Stimulated activated CD4-positive, alpha-beta T cell treated with anti-CD3 and anti-CD28 coated beads, TNF-alpha, amount 100 ng/mL, for 24 hours (primary cell): ENCODE measurements around the gene ROPN1.
"Not testable (repeated sequence)": the region's sequence is repeated elsewhere in the genome, so short reads cannot be mapped to it uniquely, and the experiment has no call there.

Experiments
- DNase-seq, 3 experiments: peaks; one replicate each; pipeline ENCODE4 v3.0.0-alpha.2; 2020; ENCODE audit warnings: low read depth in 3 of 3

The ROPN1 gene

DNA sequence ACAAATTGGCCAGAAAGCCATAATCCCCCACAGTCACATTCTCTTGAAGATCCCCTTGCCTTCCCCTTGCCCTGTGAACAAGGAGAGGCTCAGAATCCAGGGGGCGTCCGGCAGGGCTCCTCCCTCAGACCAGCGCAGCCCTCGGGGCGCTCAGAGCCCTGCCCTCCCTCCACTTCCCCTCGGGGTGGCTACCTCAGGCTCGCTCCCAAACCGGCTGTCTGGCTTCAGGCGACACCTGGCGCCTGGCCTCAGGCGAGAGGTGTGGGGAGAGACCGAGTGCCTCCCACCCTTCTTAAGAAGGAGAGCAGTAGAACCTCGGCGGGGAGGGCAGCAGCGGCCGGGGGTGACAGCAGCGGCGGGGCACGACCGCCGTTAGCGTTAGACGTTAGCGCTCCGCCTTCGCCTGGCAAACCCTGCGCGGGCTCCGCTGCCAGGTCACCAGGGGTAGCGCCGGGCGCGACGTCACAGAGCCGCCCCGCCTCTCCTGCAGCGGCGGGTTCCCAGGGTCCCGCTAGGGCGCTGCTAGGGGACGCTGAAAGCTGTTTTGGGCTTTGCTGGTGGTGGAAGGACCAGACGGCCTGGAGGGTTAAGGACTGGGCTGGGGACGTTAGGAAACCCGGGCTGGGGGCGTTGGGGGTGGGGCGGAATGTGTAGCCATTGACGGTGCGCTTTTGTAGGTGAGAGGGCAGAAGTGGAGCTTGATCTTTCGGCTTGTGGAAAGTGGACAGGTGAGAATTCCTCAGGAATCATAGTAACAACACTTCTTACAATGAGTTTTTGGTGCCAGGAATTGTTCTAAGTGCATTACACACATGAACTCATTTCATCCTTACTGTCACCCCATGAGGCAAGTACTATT is at the start of gene ROPN1:
ROPN1 (minus strand) TSS at position 395 of the 859 bp plus-strand sequence. CDS start 11,643 bp downstream, outside the sequence.
- not testable (repeated sequence) for DNase-seq

DNA sequence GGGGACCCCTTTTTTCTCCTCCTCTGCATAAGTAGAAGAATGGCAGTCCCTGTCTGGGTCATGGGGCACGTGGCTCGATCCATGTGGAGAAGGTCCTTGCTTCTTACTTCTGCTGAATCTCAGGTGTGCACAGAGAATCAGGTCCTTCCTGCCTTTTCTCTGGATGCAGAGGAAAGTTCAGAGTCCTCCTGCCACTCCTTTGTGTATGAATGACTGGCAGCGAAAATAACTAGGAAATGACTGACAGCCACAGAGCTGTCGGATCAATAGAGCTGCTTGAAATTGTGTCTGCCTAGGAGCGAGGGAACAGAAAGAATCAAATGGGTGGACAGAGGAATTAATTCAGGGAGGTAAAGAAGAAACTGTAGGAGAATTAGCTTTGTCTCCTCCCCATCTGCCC is 49.6 kb upstream of the ROPN1 start:
- no peak for DNase-seq

DNA sequence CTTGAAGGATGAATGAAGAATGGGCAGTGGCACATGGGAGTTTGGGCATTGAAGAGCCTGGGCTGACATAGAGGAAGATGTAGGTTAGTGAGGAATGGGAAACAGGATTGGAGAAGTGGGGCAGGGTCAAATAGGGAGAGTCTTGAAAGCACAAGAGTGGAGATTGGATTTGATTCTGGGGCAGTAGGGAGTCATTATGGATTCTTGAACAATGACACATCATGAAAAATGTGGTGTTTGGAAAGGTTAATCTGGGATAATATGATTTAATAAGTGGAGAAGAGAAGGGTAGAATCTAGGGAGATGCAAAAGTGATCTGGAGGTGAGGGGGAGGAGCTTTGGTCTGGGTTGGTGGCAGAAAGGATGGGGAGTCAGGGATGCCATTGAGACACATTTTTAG is 45.4 kb upstream of the ROPN1 start:
- DNase-seq = no peak

DNA sequence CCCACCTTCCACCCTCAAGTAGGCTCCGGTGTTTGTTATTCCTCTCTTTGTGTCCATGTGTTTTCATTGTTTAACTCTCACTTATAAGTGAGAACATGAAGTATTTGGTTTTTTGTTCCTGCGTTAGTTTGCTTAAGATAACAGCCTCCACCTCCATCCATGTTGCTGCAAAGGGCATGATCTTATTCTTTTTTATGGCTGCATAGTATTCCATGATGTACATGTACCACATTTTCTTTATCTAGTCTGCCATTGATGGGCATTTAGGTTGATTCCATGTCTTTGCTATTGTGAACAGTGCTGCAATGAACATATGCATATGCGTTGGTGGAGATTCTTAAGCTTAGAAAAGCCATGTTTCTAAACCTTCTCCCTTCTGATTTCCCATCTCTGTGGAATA is 44.3 kb upstream of the ROPN1 start:
- DNase-seq = not testable (repeated sequence)

DNA sequence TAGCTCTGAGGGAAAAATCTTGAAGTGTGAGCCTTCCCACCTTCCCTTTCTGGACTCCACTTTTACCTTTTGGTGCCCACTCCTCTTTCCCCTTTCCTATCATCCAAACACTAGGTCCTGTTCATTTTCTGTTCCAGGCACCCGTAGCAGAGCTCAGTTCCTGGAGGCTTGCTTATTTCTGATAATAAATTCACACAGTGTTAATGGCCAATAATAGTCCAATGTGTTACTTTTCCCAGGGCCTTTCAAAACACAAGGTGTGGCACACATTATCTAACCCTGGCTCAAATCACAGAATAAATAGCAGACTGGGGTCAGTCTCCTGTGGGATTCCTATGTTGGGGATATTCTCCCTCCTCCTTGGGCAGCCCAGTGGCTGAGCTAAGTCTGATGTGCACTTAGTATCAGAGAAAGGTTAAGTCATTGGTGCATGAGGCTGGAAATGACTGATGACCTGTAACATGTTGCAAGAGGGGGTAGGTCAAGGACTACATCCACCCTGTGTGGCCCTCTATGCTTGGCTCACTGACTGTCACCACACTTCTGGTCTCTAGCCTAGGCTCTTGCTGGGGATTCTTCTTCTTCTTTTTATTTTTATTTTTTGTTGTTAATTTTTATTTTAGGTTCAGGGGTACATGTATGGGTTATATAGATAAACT is 43.7 kb upstream of the ROPN1 start:
- DNase-seq = no peak

DNA sequence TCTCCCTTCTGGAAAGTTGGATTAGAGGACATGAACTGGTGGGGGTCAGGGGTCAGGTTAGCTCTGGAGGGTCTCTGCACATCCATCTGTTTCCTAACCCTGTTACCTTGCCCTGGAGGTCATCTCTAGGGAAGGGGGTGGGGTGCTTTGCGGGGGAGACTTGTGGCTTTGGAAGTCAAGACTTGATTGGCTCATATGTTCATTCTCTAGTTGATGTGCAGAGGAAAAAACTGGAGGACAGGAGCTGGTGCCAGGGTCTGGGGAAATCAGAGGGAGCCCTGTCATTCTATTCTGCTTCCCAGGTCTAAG is 42.9 kb upstream of the ROPN1 start:
- no peak for DNase-seq

DNA sequence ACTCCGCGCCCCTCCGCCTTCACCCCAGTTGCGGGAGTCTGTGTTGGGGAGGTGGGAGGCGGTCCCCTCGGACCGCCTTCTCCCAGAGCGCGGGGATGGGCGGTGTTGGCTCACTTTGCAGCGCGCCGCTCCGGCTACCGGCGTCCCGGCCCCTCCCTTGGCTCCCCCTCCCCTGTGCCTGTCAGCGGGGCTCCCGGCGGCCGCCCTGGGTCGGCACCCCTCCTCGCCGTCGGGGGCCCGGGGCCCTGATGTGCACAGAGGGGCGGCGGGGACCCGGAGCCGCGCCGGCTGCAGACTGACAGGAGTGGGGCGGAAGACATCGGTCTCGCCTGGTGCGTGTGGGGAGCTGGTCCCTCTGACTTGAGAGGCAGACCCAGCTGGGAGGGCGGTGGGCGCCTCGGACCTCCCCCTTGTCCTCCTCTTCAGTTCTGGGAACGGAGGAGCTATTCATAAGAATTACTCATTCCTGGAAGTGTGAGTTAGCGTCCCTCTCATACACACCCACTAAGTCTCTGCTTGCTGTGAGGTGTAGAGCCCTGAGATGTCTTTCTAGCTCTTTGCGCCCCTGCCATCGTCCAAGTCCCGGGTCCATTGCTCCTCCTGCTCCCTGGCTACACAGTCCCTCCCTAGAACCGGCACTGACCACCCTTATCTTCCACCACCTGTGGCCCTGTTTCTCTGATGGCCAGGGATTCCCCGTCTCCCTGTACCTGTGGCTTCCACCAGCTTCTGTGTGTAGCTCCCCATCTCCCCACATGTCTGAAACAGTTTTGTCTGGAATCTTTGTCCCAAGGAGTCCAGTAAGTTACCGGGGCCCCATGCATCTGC is 42.3 kb upstream of the ROPN1 start:
- DNase-seq = no peak

DNA sequence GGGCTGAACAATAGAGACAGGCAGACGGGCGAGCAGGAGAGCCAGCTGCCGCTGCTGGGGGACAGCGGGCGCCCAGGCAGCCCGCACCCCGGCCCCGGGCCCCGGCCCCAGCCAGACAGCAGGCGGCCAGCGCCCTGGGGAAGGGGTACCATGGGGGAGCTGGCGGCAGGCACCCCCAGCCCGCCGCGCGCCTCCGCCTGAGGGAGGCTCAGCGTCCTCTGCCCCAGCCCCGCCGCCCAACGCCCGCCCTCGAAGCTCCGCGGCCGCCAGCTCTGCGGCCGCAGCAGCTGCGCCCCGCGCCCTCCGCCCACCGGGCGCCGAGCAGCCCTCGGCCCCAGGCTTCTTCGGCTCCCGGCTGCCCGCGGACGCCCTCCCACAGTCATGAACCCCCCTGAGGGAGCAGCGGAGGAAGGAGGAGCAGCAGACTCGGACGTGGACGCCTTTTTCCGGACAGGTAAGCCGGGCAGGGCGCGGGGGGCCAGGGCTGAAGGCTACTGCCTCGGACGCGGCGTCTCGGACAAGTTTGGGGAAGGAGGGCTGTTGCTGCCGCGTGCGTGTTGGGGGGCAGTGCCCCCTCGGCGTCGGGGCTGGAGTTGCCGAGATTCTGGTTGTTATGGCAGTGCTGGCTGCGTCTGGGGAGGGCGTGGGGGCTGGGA is 41.6 kb upstream of the ROPN1 start, which contains the start of gene KALRN:
KALRN (plus strand) TSS at position 10 of the 656 bp plus-strand sequence.
- DNase-seq = no peak

DNA sequence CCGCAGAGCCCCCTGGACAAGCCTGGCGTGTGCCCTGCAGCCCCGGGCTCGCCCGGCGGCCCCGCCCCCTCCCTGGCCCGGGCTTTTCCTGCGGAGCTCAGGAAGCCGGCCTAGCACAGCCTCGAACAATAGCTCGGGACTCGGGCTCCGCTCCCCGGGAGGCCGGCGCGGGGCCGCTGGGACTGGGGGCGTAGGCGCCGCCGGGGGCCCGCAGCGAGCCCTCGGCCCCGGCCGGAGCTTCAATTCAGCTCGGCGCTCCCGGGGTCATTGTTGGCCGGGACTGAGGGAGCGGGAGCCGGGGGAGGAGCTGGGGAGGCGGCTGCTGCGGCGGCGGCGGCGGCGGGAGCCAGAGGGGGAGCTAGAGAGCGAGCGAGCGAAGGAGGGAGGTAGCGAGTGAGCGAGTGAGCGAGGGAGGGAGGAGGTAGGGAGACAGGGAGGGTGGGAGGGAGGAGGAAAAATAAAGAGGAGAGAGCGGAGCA is 41.0 kb upstream of the ROPN1 start:
- DNase-seq = peak; percentile 16 to 71 (median 50)

DNA sequence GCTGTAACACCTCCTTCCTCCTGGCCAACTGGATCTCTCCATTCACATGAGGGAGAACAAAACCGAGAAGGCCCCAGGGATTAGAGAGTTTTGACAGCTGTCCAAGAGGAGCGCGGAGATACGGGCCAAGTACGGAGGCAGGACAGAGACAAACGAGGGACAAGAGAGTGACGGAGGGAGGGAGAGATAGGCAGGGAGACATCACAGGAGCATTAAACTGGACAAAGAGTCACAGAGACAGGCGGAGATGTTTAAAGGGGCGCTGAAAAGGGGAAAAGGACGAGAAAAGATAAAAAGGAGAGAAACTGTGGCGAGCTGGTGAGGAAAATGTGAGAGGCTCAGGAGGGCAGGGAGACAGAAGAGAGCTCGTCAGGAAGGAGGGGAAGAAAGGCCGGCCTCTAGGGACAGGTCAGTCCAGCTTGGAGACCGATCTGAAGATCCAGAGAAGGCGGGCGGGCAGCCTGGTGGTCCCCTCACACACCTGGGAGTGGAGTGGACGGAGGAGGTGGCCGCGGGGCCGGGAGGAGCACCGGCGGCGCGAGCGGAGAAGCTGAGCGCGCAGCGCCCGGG is 40.5 kb upstream of the ROPN1 start:
- no peak for DNase-seq

DNA sequence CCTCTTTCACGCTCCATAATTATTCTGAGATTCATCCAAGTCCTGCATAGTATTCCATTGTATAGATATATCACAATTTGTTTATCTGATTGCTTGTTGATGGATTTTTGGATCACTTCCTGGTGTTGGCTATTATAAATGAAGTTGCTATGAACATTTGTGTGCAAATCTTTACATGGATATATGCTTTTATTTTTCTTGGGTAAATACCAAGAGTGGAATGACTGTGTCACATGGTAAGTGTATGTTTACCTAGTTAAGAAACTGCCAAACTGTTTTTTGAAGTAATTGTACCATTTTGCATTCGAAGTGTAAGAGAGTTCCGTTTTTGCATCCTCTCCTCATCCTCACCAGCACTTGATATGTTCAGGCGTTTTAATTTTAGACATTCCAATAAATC is 34.6 kb upstream of the ROPN1 start:
- DNase-seq = no peak

DNA sequence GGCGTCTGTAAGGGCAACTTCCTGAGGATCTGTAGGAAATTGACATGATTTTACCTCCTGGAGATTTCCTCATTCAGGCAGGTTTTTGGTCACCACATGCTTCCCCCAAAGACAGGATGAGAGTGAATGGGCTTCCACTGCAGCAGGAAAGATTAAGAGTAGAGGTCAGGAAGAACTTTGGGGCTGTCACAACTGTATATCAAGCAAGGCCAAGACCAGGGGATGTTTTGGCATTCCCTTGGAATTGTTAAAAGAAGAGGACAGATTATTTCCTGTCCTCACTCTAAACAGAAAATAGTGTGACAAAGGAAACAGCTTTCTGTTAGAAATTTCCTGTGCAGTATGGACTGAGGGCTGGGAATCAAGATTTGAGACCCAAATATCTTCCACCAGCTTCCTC is 31.6 kb upstream of the ROPN1 start:
- DNase-seq = not testable (repeated sequence)

DNA sequence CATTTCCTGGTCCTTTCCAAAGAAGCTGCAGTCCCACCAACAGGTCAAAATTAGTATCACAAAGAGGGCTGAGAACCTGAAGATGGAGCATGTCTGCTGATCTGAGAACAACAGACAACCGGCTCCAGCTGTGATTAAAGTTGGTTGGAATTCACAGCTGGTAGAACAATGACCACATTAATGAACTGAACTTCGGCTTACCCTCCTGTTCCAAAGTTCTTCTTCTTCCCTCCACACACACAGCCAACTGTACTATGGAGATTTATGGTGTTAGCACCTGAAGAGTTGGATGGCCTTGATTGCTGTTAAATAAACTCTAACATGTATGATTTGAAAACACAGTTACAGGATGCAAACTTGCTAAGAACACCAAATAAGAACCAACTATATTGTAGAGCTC is 27.4 kb upstream of the ROPN1 start:
- no peak for DNase-seq

DNA sequence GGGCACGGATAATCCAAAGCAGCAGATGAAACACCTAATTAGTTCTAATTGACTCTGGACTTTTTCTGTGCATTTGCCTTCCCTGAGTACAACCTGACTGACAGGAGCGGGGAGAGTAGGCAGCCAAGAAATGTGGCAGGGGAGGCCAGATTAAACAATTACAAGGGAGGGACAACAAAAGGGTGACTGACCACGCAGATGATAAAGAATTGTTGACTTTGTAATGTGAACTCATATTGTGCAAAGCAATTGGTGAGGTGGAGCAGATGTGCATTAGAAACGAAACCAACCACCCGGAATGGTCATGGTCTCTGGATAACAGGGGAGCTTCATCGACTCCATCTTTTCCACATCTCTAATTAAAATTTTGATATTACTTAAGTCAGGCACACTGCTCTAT is 25.6 kb upstream of the ROPN1 start:
- DNase-seq = not testable (repeated sequence)

DNA sequence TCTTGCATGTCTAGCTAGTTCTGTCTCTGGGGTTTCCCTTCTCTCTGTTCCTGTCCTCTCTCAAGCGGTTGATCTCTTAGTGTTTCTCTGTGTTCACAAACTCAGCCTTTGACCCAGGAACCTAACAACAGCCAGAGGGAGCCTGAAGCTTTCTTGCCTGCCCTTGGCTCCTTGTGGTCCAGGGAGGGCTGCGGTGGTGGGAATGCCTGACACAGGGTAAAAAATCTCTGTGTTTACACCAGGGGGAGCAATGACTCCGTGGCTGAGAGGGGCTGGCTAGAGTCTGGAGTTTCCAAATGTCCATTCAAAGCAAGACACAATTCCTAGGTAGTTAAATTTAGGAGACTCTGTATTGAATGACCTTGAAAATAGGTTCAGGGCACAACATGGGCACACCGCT is 24.6 kb upstream of the ROPN1 start:
- not testable (repeated sequence) for DNase-seq

DNA sequence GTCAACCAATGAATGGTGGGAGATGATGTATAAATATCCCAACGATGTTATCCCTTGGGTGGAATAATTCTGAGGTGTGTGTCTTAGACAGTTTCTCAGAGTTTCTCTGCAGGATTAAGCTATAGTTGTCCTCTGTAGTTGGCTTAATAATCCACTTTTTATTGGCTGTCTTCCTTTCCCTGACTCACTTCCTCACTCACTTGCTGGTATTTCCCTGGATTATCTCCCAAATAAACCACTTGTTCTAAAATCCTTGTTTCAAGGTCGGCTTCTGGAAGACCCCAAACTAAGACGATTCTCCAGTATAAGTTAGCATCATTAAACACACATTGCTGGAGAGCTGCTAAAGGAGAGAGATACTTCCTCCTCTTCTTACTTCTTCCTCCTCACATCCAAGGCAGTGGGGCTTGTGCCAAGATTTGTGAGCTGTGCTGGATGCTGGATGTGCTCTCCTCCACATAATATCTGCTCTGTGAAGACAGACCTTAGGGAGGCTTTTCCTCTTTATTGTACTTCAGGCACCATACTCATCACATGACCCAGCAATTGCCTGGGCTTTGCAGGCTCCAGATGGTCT is 22.5 kb upstream of the ROPN1 start:
- DNase-seq = no peak

DNA sequence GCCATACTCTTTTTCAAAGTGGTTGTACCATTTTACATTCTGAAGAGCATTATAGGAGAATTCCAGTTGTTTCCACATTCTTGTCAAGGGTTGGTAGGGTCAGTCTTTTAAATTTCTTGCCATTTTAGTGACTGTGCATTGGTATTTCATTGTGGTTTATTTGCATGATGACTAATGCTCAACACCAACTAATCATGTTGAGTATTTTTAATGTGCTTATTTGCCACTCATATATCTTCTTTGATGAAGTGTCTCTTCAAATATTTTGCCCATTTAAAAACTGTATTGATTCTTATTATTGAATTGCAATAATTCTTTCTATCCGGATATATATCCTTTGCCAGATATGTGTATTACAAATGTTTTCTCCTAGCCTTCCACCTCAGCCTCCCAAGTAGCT is 16.4 kb upstream of the ROPN1 start:
- DNase-seq = not testable (repeated sequence)

DNA sequence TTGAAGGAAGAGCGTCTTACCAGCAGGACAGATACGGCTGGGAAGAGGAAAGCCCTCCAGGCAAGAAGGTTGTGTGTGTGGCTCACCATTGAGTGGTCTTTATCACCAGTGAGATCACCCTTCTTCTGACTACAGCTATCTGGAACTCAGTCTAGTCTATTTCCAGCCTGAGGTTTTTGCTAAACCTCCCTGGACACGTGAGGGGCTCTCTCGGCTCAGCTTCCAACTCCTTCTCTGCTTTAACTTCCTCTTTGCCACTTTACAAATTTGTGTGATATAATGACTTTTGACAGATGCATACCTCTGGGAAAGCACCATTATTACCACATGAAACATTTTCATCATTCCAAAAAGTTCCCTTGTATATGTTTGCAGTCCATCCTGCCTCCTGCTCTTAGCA is 15.3 kb upstream of the ROPN1 start:
- no peak for DNase-seq

DNA sequence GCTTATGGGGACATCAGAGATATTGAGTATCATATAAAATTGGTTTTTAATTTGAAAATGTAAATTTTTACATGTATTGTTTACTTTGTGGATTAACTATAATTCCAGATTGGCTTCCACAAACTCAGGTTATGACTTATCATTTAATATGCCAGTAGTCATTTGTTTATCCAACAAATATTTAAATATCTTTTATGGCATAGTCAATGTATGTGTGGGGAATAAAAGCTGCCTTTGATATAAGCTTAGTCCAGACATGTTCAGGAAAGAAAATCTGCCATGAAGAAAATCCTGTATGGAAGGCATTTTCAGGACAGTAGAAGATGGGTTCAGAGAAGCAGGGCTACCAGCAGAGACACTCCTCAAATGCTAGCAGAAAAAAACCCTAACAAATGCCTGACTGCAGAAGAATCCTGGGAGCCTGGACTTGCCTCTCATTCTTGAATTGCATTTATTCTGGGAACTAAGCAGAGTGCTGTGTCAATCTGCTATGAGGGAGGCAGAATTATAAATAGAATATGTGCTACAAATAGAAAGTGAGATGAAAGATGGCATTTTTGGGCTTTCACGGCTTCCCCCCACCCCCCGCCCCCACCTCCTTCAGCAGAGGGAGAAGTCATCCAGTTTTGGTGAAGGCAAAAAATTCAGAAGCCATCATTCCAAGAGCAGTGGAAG is 10.6 kb upstream of the ROPN1 start:
- not testable (repeated sequence) for DNase-seq

DNA sequence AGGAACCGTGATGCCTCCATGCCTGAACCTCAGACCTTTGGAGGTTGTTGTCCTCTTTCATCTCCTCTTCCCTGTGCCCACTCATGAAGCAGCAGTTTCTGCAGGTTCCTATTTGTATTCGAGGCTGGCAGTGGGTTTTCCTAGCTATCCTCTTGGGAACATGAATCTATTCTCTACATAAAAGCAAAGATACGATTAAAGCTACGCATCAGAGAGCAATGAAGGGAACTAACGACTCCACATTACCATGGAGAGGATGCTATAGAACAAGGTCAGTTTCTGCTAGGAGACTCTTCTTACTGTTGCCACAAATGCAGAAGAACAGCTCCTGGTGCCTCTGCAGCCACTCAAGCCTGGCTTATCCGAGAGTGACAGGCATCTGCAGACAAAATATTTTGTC is 9.4 kb upstream of the ROPN1 start:
- not testable (repeated sequence) for DNase-seq
